Putamen (tissue), 1 donor: ENCODE measurements around the gene PLIN3.
"Not testable (repeated sequence)": the region's sequence is repeated elsewhere in the genome, so short reads cannot be mapped to it uniquely, and the experiment has no call there.

ENCODE experiments used
- DNase-seq: peaks from one replicate; pipeline ENCODE4 v3.0.0-alpha.2; 2016; ENCODE audit warnings: low spot score

The PLIN3 gene

GRCh38 chr19:4867534-4868285 is at the start of gene PLIN3:
PLIN3 (minus strand) TSS chr19:4867667; CDS start chr19:4861394, 6,273 bp downstream.
- peak; percentile 84 for DNase-seq

- DNase-seq: no peak
Measured at GRCh38 chr19:4916292-4917082, 49.0 kb upstream of the PLIN3 start.

GRCh38 chr19:4914736-4915501 is 47.5 kb upstream of the PLIN3 start:
- no peak for DNase-seq

- no peak for DNase-seq
Measured at GRCh38 chr19:4913996-4914735, 46.7 kb upstream of the PLIN3 start.

- peak; percentile 52 for DNase-seq
Measured at GRCh38 chr19:4911786-4912672, 44.6 kb upstream of the PLIN3 start.

GRCh38 chr19:4911314-4911713 is 43.8 kb upstream of the PLIN3 start:
- DNase-seq: no peak

- no peak for DNase-seq
Measured at GRCh38 chr19:4910594-4911281, 43.3 kb upstream of the PLIN3 start.

GRCh38 chr19:4909897-4910593 is 42.6 kb upstream of the PLIN3 start:
- peak; percentile 88 for DNase-seq

GRCh38 chr19:4909156-4909896 is 41.9 kb upstream of the PLIN3 start, which contains the start of gene UHRF1:
UHRF1 (plus strand) TSS chr19:4909501; CDS start chr19:4910886, 1,385 bp downstream.
- DNase-seq: no peak

- no peak for DNase-seq
Measured at GRCh38 chr19:4908781-4909155, 41.3 kb upstream of the PLIN3 start.

GRCh38 chr19:4908360-4908759 is 40.9 kb upstream of the PLIN3 start:
- no peak for DNase-seq

GRCh38 chr19:4906963-4907362 is 39.5 kb upstream of the PLIN3 start:
- DNase-seq: no peak

GRCh38 chr19:4904481-4904880 is 37.0 kb upstream of the PLIN3 start:
- no peak for DNase-seq

- DNase-seq: no peak
Measured at GRCh38 chr19:4902796-4903195, 35.3 kb upstream of the PLIN3 start, which contains the start of gene ARRDC5. ARRDC5 (minus strand) TSS chr19:4902896; CDS start chr19:4902825, 71 bp downstream.

- not testable (repeated sequence) for DNase-seq
Measured at GRCh38 chr19:4900879-4901278, 33.4 kb upstream of the PLIN3 start.

GRCh38 chr19:4897146-4897545 is 29.7 kb upstream of the PLIN3 start:
- DNase-seq: no peak

GRCh38 chr19:4896372-4896771 is 28.9 kb upstream of the PLIN3 start:
- DNase-seq: no peak

- DNase-seq: not testable (repeated sequence)
Measured at GRCh38 chr19:4892962-4893361, 25.5 kb upstream of the PLIN3 start.

GRCh38 chr19:4891066-4891465 is 23.6 kb upstream of the PLIN3 start:
- no peak for DNase-seq
